GM18507 (cell line): ENCODE results near the gene PIR.

Experiments
- DNase-seq: peaks from one replicate; pipeline ENCODE4 v3.0.0; 2011; ENCODE audit warnings: low read depth; ENCODE audit not compliant: insufficient read length; ENCODE audit errors: extremely low spot score
- FAIRE-seq: peaks from 2 replicates; lab custom pipeline; 2011; peaks lifted over from hg19 to GRCh38; lab: Jason Lieb, UNC

PIR gene

GRCh38 chrX:15496824-15497223 lies 3.7 kb upstream of the PIR start:
- no peak for FAIRE-seq
- DNase-seq, result no peak

GRCh38 chrX:15495801-15496200 lies 2.7 kb upstream of the PIR start:
- DNase-seq (no peak), FAIRE-seq (no peak)

GRCh38 chrX:15492469-15492868 lies 664 bp downstream of the PIR start:
- no peak for DNase-seq
- no peak for FAIRE-seq

- no peak for FAIRE-seq
- no peak for DNase-seq
Measured at GRCh38 chrX:15483891-15484290, 9.2 kb downstream of the PIR start.

GRCh38 chrX:15475486-15475885 lies 17.6 kb downstream of the PIR start:
- DNase-seq (no peak), FAIRE-seq (peak; percentile 60)

- DNase-seq (no peak), FAIRE-seq (no peak)
Measured at GRCh38 chrX:15475021-15475420, 18.1 kb downstream of the PIR start.

- DNase-seq, result no peak
- no peak for FAIRE-seq
Measured at GRCh38 chrX:15474028-15474427, 19.1 kb downstream of the PIR start.

- no peak for FAIRE-seq
- DNase-seq, result no peak
Measured at GRCh38 chrX:15472531-15472930, 20.6 kb downstream of the PIR start.

- FAIRE-seq (peak; percentile 96), DNase-seq (no peak)
Measured at GRCh38 chrX:15471028-15471427, 22.1 kb downstream of the PIR start.

GRCh38 chrX:15469613-15470012 lies 23.5 kb downstream of the PIR start:
- no peak for FAIRE-seq
- DNase-seq, result no peak

GRCh38 chrX:15468036-15468435 lies 25.1 kb downstream of the PIR start:
- FAIRE-seq, result peak; percentile 50
- no peak for DNase-seq

GRCh38 chrX:15465896-15466651 lies 27.1 kb downstream of the PIR start:
- DNase-seq (no peak), FAIRE-seq (no peak)

GRCh38 chrX:15465347-15465746 lies 27.8 kb downstream of the PIR start:
- FAIRE-seq, result peak; percentile 71
- DNase-seq, result no peak

GRCh38 chrX:15464704-15465103 lies 28.4 kb downstream of the PIR start:
- DNase-seq (no peak), FAIRE-seq (peak; percentile 36)

GRCh38 chrX:15451913-15452312 lies 41.2 kb downstream of the PIR start:
- FAIRE-seq (no peak), DNase-seq (no peak)

- DNase-seq (no peak), FAIRE-seq (no peak)
Measured at GRCh38 chrX:15448010-15448639, 45.0 kb downstream of the PIR start.

- FAIRE-seq (no peak), DNase-seq (no peak)
Measured at GRCh38 chrX:15441464-15441863, 51.7 kb downstream of the PIR start.

- FAIRE-seq (peak; percentile 78), DNase-seq (no peak)
Measured at GRCh38 chrX:15438332-15438731, 54.8 kb downstream of the PIR start.

GRCh38 chrX:15437724-15438123 lies 55.4 kb downstream of the PIR start:
- DNase-seq (no peak), FAIRE-seq (no peak)

- peak; percentile 9 for FAIRE-seq
- no peak for DNase-seq
Measured at GRCh38 chrX:15435836-15436619, 57.1 kb downstream of the PIR start.

- DNase-seq (no peak), FAIRE-seq (no peak)
Measured at GRCh38 chrX:15434205-15434604, 58.9 kb downstream of the PIR start.
